Gastrocnemius medialis (tissue), 4 donors: ENCODE measurements around the gene SRD5A3.

Experiments used
- CTCF ChIP-seq, 5 experiments: fragments of 450-650 bp in 3 of 5; fragments of 200-600 bp in 2 of 5; sonication (generic) in 2 of 5; IDR thresholded peaks in 4 of 5; conservative IDR thresholded peaks in 1 of 5; 1 replicate in 4 of 5; 2 replicates in 1 of 5; pipeline ENCODE4 v1.5.1; 2016 to 2019; ENCODE audit warnings: antibody characterized with exemption in 5 of 5, mild to moderate bottlenecking in 3 of 5, moderate library complexity in 3 of 5
- POLR2A ChIP-seq, 2 donors: fragments of 450-650 bp; IDR thresholded peaks; one replicate each; pipeline ENCODE4 v1.6.1; 2017; ENCODE audit warnings: antibody characterized with exemption in 2 of 2, mild to moderate bottlenecking in 2 of 2, moderate library complexity in 2 of 2

DNA sequence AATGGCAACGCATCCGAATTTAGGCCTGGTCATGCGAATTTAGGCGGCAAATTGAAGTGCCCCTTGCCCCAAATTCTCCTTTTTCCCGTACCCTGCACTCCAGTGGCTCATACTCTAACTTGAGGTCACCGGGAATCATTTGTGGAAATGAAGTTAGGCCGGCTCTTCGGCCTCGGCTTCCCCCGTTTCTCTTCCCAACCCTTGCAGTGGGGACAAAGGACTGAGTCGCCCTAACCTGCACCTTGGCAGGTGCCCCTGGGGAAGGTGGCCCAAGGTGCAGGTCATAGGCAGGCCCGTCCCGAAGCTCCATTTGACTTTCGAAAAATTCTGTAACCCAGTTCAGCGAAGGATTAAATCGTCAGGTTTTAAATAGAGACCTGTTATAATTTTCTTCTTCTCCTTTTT lies 811 bp downstream of the SRD5A3 start:
- no peak for TF ChIP-seq POLR2A (IDR thresholded peaks at IDR 0.05)
- no peak for TF ChIP-seq CTCF (IDR thresholded peaks at IDR 0.05 in 4 of 5, conservative IDR thresholded peaks at IDR 0.05 in 1 of 5)
